GM11168 (cell line): Measurements from ENCODE around the gene CLEC9A.

Experiments
- in situ Hi-C: fragments of 300-500 bp; cut with MboI; formaldehyde crosslinking; loops from one replicate; pipeline ENCODE4 v1.12.0; 2022; ENCODE audit warnings: low sequenced_read_pairs; ENCODE audit not compliant: unreplicated experiment

CLEC9A gene

DNA sequence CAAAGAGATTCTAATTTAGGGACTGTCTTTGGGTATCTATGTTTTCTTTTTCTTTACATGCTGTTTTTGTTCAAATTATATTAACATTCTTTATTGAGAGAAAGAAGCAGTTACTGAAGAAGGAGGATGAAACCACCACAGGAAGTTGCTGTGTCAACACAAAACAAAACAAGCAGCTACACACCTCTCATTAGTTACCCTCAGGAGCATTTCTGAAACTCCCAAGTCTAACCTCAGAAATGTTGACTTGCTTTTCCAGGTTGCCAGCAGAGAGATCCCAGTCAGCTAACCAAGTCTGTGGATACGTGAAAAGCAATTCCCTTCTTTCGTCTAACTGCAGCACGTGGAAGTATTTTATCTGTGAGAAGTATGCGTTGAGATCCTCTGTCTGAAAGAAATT lies 34.8 kb downstream of the CLEC9A start:
- in situ Hi-C loops: no loop called here

DNA sequence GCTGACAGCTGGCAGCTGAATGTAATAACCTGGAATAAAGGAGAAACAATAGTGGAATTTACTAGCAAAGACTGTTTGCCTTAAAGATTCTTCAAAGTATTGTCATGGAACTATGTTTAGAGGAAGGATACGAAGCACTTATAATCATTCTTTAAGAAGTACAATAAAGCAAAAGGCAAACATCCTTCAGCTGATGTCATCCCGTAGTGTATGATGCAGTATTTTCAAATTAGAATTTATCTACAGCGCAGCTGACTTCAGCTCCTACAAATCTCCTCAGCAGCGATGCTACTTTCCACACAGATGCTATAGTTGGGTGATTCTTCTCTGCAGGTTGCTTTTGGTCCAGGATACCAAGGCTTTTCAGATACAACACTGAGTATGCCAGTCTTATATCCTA lies 36.8 kb downstream of the CLEC9A start:
- in situ Hi-C loops: no loop called here

DNA sequence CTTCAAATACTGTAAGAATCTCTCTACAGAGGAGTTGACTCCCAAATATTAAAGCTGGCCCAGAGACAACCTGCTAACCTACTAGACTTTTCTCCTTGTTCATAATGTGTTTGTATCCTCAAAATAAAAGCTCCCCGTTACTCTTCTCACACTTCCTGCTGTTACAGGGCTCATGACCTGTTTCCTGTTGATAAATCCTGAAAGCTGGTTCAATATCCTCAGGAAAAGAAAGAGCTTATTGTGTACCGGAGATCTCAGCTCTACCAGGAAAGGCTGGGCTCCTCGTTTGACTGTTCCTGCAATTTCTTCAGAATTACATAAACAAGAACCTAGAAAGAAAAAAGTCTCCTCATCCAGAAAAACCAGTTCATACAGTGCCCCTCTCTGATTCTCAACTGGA lies 37.5 kb downstream of the CLEC9A start:
- in situ Hi-C loops: no loop called here

DNA sequence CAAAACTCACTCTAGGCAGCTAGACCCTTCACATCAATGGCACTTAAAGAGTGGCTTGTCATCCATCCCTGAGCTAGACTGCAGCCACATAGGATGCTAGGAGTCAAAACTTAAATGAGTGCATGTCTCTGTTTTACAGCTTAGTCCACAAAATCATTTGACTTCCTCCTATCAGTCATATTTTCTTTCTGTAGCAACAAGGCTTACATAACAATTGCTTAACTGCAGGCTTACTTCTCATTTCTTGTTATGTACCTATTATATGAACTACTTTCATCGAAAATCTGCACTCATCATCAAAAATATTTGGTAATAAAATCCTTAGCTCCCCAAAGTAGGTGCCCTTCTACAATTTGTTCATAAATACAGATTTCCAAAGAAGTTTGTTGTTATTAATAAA lies 38.2 kb downstream of the CLEC9A start:
- in situ Hi-C loops: no loop called here

DNA sequence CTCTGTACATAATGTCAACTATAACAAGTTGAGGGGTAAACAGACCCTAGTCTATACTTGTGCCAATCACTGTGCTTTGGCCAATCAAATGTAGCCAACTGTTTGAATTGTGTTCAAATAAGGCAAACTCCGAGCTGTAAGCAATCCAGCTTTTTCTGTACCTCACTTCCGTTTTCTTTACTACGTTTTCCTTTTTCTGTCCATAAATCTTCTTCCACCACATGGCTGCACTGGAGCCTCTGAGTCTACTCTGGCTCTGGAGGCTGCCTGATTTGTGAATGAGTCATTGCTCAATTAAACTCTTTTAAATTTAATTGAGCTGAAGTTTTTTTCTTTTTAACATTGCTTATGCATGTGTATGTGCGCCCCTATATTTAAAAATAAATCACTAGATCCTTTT lies 38.6 kb downstream of the CLEC9A start:
- in situ Hi-C loops: no loop called here

DNA sequence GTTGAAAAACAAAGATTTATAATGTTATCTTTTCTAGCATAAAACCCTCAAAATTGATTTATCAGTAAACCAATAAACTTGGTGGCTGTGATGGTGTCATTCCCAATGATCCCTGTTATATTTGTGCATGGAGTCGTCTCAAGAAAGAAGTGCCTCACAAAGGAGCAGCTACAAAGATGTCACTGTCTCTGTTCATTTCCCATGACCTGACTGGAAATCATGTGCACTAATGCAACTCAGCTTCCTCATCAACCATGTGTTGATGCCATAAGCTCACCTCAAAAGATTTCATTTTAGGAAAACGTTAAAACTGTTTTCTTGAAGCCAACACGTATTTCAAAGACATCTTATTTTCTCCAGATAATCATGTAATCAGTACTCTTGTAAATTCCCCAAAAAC lies 39.5 kb downstream of the CLEC9A start:
- in situ Hi-C loops: no loop called here

DNA sequence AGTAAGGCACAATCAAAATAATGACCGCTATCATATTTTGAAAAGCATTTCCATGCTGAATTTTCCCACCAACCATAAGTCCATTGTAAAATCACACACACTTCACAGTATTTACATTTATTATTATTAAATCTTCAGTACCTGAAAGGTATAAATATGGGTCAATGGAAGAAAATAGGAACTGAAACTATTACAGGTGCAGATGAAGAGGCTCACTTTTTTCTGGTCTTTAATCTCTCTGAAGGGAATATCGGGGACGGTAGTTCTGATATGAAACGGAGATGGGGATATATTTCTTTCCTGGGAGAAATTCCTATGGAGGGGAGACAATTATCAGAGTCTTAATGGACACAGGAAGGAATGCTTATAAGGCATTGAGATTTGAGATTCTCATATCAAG lies 39.9 kb downstream of the CLEC9A start:
- in situ Hi-C loops: no loop called here

DNA sequence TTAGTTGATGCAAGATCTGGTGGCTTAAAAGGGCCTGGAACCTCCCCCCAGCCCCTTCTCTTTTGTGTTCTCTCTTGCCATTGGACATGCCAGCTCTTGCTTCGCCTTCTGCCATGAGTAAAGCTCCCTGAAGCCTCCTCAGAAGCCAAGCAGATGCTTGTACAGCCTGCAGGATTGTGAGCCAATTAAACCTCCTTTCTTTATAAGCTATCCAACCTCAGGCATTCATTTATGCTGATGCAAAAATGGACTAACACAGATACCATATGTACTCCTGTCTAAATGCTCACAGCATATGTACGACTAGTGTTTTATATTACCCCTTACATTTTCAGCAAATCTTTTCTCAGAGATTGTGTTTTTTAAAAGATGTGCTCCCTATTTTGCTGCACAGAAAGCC lies 41.6 kb downstream of the CLEC9A start:
- in situ Hi-C loops: no loop called here

DNA sequence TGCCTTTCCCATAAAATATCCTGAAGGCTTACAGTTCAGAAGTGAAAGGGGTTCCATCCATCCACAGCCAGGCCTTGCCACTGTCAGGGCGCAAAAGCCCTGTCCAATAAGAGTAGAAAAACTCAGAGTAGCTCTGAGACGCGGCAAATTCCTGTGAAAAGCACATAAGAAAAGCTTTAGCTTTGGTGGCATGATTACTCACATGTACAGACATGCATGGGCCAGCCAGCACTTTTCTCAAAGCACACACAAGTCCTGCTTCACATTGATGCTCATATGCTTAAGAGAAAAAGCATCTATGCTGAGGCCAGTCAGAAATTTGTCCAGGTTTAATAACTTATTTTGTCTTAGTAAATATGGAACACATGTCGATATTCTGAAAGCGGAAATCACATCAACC lies 42.8 kb downstream of the CLEC9A start:
- in situ Hi-C loops: no loop called here

DNA sequence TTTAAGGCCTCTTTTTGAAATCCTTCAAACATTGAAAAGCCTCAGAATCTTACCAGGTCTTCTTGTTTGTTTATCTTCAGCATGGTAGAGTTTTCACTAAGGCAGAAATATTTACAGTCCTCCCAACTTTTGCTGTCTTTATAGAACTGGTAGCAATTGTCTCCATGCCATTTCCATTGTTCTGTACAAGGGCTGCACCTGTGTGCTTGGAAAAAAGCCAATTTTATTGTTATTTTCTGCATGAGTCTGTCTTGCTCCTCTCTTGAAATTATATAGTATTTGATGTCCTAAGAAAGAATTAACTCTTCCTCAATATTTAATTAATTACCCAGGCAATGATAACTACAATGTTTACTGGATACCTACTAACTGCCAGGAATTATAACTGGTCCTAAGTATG lies 45.0 kb downstream of the CLEC9A start:
- in situ Hi-C loops: no loop called here

DNA sequence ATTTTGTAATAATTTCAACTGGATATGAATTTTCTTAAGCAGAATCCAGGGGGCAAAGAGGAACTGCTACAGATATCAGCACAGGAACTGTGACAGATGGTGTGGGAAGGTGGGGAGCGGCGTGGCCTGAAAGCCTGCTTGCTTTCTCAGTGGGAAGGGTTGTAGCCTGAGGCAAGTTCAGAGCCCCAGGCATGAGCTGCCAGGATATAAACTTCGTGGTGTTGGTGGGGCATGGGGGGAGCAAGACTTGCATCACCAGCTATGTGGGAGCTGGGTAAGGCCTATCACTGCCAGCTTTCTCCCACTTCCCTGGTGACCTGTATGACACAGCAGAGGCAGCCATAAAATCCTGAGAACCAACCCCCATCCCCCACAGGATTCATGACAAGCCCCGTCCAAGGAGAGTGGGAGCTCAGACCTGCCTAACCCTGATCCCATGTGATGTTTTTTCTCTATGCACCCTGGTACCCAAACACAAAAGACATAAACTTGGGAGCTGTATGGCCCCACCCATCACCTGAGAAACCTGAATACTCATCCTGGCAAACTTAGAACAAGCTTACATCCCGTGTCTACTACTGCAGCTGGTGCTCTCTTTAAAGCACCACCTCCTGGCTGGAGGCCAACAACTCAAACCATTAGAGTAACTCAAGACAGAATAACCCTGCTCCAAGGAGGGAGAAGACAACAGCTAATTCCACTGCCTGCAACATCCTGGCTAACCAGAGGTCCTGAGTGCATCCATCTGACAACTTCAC lies 51.8 kb downstream of the CLEC9A start:
- in situ Hi-C loops: no loop called here

DNA sequence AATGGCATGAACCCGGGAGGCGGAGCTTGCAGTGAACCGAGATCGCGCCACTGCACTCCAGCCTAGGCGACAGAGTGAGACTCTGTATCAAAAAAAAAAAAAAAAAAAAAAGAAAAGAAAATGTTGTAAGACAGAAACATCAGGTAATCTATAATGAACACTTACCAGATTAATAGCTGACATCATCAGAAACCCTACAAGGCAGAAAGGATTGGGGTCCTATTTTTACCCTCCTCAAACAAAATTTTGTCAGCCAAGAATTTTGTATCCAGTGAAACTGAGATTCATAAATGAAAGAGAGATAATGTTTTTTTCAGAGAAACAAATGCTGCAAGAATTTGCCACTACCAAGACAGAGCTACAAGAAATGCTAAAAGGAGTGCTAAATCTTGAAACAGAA lies 54.3 kb downstream of the CLEC9A start:
- in situ Hi-C loops: no loop called here

DNA sequence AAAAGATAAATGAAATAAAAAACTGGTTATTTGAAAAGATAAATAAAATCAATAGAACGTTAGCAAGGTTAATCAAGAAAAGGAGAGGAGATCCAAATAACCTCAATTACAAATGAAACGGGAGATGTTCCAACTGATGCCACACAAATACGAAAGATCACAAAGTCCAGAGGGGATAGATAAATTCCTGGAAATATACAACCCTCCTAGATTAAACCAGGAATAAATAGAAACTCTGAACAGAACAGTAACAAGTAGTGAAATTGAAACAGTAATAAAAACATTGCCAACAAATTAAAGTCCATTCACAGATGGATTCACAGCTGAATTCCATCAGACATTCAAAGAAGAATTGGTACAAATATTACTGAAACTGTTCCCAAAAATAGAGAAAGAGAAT lies 55.9 kb downstream of the CLEC9A start:
- in situ Hi-C loops: no loop called here

DNA sequence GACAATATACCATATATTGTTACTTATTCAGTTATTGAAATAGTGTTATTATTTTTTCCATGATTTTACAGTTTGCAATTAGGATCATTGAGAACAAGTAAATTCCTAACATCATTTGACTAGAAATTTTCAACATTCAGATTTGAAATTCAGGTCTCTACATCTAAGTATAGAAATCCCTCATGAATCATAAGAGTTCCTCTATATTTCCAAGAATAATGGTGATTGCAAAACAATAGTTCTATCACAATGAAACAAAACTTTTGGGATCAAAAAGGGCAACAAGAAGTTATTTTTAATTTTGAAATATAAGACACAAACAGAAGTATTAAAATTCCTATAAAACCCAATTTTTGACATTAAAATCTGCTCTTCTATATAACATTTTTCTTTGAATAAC lies 57.5 kb downstream of the CLEC9A start:
- in situ Hi-C loops: no loop called here

DNA sequence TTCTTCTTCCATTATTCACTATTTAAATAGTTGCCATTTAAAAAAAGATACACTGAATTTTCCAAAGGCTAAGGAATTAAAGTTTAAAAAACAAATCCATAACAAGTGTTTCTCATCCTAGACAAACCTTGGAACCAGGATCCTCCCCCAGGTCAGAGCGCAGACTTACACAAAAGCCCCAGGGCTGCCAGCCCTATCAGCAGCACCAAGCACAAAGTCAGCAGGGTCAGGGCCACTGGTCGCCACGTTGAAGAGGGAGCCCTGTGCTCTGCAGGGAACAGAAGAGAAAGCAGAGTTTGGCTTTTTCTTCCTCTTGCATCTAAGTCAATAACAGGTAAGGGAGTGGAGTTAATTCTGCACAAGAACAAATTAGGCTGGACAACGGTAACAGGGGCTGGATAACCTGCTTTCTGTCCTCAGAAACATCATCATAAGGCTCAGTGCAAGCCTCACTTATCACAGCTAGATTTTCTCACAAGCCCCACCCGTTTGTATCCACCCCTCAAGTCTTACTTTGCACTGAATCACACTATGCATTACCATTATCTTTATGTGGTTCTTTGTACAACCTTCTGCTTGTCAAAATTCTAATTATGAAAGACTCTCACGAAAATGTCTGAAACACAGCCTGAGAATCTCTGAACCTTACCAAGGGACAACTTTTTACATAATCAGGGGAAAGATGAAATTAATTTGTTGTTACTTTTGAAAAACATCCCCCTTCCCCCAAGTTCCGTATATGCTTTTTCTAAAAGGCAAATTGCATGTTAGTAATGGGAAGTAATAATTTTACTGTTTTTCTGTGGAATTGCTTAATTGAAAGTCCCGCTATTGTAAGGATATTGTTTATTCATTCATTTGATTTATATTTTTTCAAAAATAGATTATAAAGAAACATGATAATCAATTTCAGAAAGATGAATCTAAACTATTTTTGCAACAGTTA lies 58.7 kb downstream of the CLEC9A start:
- in situ Hi-C loops: no loop called here

DNA sequence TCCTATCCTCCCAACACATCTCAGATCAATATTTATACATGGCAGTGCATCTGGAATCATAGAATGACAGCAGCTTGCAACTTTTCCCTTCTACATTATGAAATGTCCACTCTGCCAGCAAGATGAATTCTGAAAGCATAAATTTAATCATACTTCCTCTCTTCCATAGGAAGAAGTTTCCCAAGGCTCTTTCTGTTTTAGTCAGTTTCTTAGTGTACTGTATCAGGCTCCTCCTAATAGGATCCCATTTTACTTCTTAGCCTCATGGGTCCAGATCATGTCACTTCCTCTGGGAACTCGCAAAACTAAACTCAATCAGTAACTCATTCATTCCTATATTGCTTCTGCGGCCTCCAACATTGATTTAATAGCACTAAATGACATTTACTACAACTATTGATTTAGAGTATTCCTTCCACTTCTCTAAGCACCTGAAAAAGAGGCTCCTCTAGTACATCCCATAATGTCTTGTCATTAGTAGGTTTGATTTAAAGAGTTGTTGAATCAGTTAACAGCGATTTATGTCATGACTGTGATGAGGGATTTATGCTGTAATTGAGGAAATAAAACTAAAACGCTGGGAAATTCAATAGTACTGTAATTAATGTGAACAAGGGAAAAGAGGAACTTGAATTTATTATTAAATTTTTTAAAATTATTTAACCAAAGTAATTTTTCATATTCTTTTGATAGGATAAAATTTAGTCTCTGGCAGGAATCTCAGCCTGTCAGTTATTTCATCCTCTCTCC lies 64.3 kb downstream of the CLEC9A start:
- in situ Hi-C loops: no loop called here

DNA sequence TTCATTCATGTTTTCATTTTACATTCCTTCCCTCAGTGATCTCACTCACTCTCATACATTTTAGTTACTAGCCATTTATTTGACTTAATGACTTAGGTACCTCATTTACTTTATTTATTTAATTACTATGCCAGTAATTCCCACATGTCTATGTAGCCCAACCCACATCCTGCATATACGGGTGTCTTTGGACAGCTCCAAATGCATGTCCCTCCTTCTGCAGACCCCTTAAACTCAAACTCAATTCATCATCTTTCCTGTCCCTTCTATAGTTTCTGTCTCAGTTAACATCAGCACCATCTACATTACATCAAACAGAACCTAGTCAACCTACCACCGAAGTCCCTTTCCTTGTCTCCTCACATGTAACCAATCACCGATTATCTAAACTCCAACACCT lies 65.5 kb downstream of the CLEC9A start:
- in situ Hi-C loops: no loop called here

DNA sequence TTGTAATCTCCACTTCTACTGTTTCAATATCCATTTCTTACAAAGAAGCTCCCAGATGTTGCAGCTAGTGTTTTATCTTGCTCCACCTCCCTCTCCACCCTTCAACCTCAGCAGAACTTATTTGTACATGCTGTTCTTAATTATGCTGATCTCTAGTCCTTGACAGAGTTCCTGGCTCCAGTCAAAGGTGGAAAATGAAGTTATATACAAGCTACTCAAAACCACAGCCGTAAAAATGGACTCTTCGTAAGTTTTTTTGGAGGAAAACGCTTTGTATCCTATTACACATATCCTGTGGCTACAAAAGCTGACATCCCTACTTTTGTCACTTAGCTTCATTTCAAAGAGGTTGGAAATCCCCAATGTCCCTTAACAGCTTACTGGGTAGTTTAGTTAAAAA lies 67.0 kb downstream of the CLEC9A start:
- in situ Hi-C loops: no loop called here

DNA sequence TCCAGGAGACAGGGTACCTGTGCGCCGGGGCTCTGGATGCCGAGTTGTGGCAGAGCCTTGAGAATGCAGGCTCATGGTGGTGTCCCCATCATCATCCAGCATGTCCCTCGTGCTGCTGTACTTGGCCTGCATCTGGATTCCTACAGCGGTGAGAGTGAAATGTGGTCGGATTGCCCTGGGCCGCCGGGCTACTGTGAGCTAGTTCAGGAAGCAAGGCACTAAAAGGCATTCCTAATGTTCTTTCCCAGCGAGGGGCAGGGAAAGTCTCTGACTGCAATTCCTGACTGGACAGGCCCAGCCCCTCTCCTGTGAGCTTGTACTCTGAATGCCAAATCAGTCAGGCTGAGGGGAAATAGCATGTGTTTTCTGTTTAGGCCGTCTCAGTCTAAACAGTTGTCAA lies 68.3 kb downstream of the CLEC9A start, which contains the start of gene CLEC1A:
CLEC1A (minus strand) TSS at position 195 of the 400 bp plus-strand sequence; CDS start at position 132, 63 bp downstream.
- in situ Hi-C loops: no loop called here

DNA sequence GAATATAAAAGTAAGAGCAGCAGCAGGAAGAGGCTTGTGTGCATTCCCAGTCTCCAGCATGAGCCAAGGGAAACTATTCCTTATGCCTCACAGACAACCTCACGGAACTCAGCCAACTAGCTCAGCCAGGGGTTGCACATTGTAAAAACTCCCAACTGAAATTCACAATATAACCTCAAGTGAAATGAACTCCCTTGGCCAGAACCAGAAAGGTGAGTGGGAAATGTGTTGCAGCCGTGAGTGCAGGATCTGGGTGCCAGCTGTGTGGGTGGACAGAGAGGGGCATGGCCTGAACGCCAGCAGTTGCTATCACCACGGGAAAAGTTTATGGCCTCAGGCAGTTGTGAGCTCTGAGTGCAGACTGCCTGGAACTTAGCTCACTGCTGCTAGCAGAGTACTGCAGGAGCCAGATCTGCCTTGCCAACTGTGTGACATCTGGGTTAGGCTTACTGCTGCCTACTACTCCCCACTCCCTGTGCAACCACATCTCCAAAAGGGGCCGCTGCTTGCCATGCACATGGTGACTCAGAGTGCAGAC lies 70.6 kb downstream of the CLEC9A start:
- in situ Hi-C loops: no loop called here
